GM18951 (cell line): ENCODE measurements around the gene FARP1.

ENCODE experiments used
- POLR2A ChIP-seq: IDR thresholded peaks from 4 replicates; pipeline ENCODE4 v1.6.1; 2011; ENCODE audit warnings: mild to moderate bottlenecking; ENCODE audit not compliant: insufficient read length, insufficient read depth; ENCODE audit errors: extremely low read depth
- in situ Hi-C: fragments of 300-500 bp; cut with MboI; formaldehyde crosslinking; loops from one replicate; pipeline ENCODE4 v1.12.0; 2022; ENCODE audit warnings: low sequenced_read_pairs, mixed read lengths, inconsistent platforms; ENCODE audit not compliant: unreplicated experiment

FARP1 gene

GRCh38 chr13:98111168-98112098, 31.5 kb upstream of the FARP1 start:
- in situ Hi-C loops: no loop called here
- no peak for TF ChIP-seq POLR2A

GRCh38 chr13:98112456-98112855, 30.4 kb upstream of the FARP1 start:
- TF ChIP-seq POLR2A: no peak
- in situ Hi-C loops: no loop called here

- in situ Hi-C loops: no loop called here
Measured at GRCh38 chr13:98118865-98119264, 24.0 kb upstream of the FARP1 start.

GRCh38 chr13:98123176-98123575, 19.7 kb upstream of the FARP1 start:
- in situ Hi-C loops: no loop called here
- TF ChIP-seq POLR2A: no peak

More at GRCh38 chr13:98118865-98119264, 24.0 kb upstream of the FARP1 start:
- TF ChIP-seq POLR2A: no peak

- in situ Hi-C loops: no loop called here
Measured at GRCh38 chr13:98129059-98129746, 13.7 kb upstream of the FARP1 start.

GRCh38 chr13:98133946-98134345, 8.9 kb upstream of the FARP1 start:
- in situ Hi-C loops: no loop called here

More at GRCh38 chr13:98129059-98129746, 13.7 kb upstream of the FARP1 start:
- TF ChIP-seq POLR2A: no peak

GRCh38 chr13:98134901-98135300, 8.0 kb upstream of the FARP1 start:
- no peak for TF ChIP-seq POLR2A
- in situ Hi-C loops: no loop called here

More at GRCh38 chr13:98133946-98134345, 8.9 kb upstream of the FARP1 start:
- TF ChIP-seq POLR2A: no peak

- in situ Hi-C loops: no loop called here
- no peak for TF ChIP-seq POLR2A
Measured at GRCh38 chr13:98141091-98141490, 1.8 kb upstream of the FARP1 start.

- no peak for TF ChIP-seq POLR2A
- in situ Hi-C loops: no loop called here
Measured at GRCh38 chr13:98141509-98142379, 1.1 kb upstream of the FARP1 start.

- in situ Hi-C loops: no loop called here
- no peak for TF ChIP-seq POLR2A
Measured at GRCh38 chr13:98143157-98143553, 261 bp downstream of the FARP1 start.

- in situ Hi-C loops: no loop called here
- no peak for TF ChIP-seq POLR2A
Measured at GRCh38 chr13:98143601-98144026, 720 bp downstream of the FARP1 start.

GRCh38 chr13:98144027-98144741, 1.3 kb downstream of the FARP1 start:
- TF ChIP-seq POLR2A: no peak
- in situ Hi-C loops: no loop called here
